ENCODE data around the gene C20orf202.

Gene C20orf202

DNA sequence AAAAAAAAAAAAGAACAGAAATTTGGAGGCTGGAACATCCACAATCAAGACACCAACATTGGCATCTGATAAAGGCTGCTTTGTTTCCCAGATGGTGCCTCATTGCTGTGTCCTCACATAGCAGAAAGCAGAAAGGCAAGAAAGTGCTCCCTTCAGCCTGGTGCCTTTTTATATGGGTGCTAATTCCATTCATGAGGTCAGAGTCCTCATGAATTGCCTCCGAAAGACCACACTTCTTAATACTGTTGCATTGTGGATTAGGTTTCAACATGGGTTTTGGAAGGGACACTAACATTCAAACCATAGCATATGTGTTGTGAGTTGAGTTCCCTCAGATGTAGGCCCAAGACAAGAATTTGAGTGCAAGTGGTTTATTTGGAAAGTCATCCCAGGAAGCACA, 8.0 kb upstream of the C20orf202 start:
- H3K4me3 ChIP-seq (ENCODE audit: low read depth, low read length): no peak overlapping the region
- H2AFZ ChIP-seq (ENCODE audit: low read length, unreplicated experiment): no peak overlapping the region
- no peaks in the 10 kb centered on the region for H3K4me1 ChIP-seq (ENCODE audit: control insufficient read depth, insufficient read depth, low read length, unreplicated experiment)
- peaks cover 58% of the 10 kb centered on the region for H3K27me3 ChIP-seq (ENCODE audit: insufficient read depth, low read length)
- H3K36me3 ChIP-seq (ENCODE audit: insufficient read depth, low read length): no peaks in the 10 kb centered on the region
- no peak overlapping the region for H3K27ac ChIP-seq (ENCODE audit: low read depth, low read length)
- H3K79me2 ChIP-seq (ENCODE audit: control insufficient read depth, insufficient read depth, low read length, unreplicated experiment): no peaks in the 10 kb centered on the region

DNA sequence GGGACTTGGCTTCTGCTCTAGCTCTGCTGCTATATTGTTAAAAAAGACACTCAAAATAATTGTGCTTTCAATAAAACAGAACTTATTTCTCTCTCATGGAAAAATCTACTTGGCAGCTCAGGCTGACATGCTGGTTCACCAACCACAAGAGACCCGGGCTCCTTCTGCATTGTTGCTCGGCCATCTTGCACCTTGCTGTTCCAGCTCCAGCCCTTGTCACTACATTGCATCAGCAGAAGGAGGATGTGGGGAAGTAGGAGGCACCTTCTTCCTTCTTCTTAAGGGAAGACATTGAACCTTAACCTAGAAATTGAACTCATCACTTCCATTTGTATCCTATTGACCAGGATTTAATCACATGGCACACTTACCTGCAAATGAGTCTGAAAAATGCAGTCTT, 6.6 kb upstream of the C20orf202 start:
- Histone ChIP-seq H3K36me3 (ENCODE audit: insufficient read depth, low read length) (no peaks in the 10 kb centered on the region), H2AFZ (ENCODE audit: low read length, unreplicated experiment) (no peak overlapping the region), H3K4me1 (ENCODE audit: control insufficient read depth, insufficient read depth, low read length, unreplicated experiment) (no peaks in the 10 kb centered on the region), H3K27ac (ENCODE audit: low read depth, low read length) (no peak overlapping the region), H3K79me2 (ENCODE audit: control insufficient read depth, insufficient read depth, low read length, unreplicated experiment) (no peaks in the 10 kb centered on the region), H3K4me3 (ENCODE audit: low read depth, low read length) (no peak overlapping the region), H3K27me3 (ENCODE audit: insufficient read depth, low read length) (peaks cover 44% of the 10 kb centered on the region)

GRCh38 chr20:1197801-1198200, 5.5 kb upstream of the C20orf202 start:
- H3K27ac ChIP-seq (ENCODE audit: low read depth, low read length): no peak overlapping the region
- H2AFZ ChIP-seq (ENCODE audit: low read length, unreplicated experiment): no peak overlapping the region
- H3K4me1 ChIP-seq (ENCODE audit: control insufficient read depth, insufficient read depth, low read length, unreplicated experiment): no peaks in the 10 kb centered on the region
- H3K27me3 ChIP-seq (ENCODE audit: insufficient read depth, low read length): peaks cover 38% of the 10 kb centered on the region
- no peaks in the 10 kb centered on the region for H3K79me2 ChIP-seq (ENCODE audit: control insufficient read depth, insufficient read depth, low read length, unreplicated experiment)
- H3K4me3 ChIP-seq (ENCODE audit: low read depth, low read length): no peak overlapping the region
- no peaks in the 10 kb centered on the region for H3K36me3 ChIP-seq (ENCODE audit: insufficient read depth, low read length)

GRCh38 chr20:1198751-1199150, 4.5 kb upstream of the C20orf202 start:
- H3K27ac ChIP-seq (ENCODE audit: low read depth, low read length): no peak overlapping the region
- no peaks in the 10 kb centered on the region for H3K36me3 ChIP-seq (ENCODE audit: insufficient read depth, low read length)
- H3K4me1 ChIP-seq (ENCODE audit: control insufficient read depth, insufficient read depth, low read length, unreplicated experiment): no peaks in the 10 kb centered on the region
- no peaks in the 10 kb centered on the region for H3K79me2 ChIP-seq (ENCODE audit: control insufficient read depth, insufficient read depth, low read length, unreplicated experiment)
- H3K27me3 ChIP-seq (ENCODE audit: insufficient read depth, low read length): peaks cover 30% of the 10 kb centered on the region
- H3K4me3 ChIP-seq (ENCODE audit: low read depth, low read length): no peak overlapping the region
- no peak overlapping the region for H2AFZ ChIP-seq (ENCODE audit: low read length, unreplicated experiment)

DNA sequence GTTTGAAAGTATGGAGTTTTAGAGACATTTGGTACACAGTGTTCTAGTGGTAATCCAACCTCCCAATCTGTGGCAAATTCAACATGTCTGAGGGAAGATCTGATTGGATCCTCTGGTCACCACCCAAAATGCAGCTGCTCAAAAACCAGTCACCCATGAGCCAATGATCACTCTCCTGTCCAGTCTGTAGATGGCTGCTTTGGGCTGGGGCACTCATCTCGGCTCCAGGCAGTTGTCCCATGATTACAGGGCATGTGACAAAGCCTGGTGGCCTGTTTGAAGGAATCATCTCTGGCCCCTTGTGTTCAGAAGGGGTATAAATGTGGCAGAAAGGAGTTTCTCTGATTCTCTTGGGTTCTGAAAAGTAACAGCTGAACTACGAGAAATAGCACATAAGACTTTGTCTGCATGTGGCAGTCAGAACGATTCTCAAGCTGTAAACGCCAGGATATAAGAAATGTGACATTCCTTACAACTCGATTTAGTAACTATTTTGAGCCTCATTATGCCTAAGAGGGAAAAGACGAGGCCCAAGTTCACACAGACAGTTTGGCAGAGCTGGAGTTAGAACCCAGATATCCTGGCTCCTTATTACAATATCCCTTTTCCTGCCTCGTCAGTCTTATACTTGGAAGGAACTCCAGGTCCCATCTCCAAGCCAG, 3.9 kb upstream of the C20orf202 start:
- H3K4me3 ChIP-seq (ENCODE audit: low read depth, low read length): no peak overlapping the region
- no peak overlapping the region for H3K27ac ChIP-seq (ENCODE audit: low read depth, low read length)
- H3K36me3 ChIP-seq (ENCODE audit: insufficient read depth, low read length): no peaks in the 10 kb centered on the region
- peaks cover 24% of the 10 kb centered on the region for H3K27me3 ChIP-seq (ENCODE audit: insufficient read depth, low read length)
- H2AFZ ChIP-seq (ENCODE audit: low read length, unreplicated experiment): peak overlapping the region; percentile 13
- H3K4me1 ChIP-seq (ENCODE audit: control insufficient read depth, insufficient read depth, low read length, unreplicated experiment): no peaks in the 10 kb centered on the region
- no peaks in the 10 kb centered on the region for H3K79me2 ChIP-seq (ENCODE audit: control insufficient read depth, insufficient read depth, low read length, unreplicated experiment)

DNA sequence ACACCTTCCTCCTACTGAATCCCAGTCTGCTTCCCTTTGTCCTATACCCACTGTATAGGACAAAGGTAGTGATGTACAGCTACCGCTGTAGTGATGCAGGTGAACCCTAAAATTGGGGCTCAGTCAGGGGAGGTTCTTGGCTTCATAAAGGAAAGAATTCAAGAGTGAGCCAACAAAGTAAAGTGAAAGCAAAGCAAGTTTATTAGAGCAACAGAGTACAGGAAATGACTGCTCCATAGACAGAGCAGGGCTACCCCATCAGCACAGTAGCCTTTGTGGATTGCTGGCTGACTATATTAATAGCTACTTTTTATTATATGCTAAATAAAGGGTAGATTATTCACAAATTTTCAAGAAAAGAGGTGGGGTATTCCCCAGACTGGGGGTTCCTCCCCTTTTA, 3.3 kb upstream of the C20orf202 start:
- Histone ChIP-seq H3K4me1 (ENCODE audit: control insufficient read depth, insufficient read depth, low read length, unreplicated experiment) (no peaks in the 10 kb centered on the region), H3K27ac (ENCODE audit: low read depth, low read length) (no peak overlapping the region), H3K27me3 (ENCODE audit: insufficient read depth, low read length) (peaks cover 18% of the 10 kb centered on the region), H3K79me2 (ENCODE audit: control insufficient read depth, insufficient read depth, low read length, unreplicated experiment) (no peaks in the 10 kb centered on the region), H2AFZ (ENCODE audit: low read length, unreplicated experiment) (peak overlapping the region; percentile 13), H3K36me3 (ENCODE audit: insufficient read depth, low read length) (no peaks in the 10 kb centered on the region), H3K4me3 (ENCODE audit: low read depth, low read length) (no peak overlapping the region)

DNA sequence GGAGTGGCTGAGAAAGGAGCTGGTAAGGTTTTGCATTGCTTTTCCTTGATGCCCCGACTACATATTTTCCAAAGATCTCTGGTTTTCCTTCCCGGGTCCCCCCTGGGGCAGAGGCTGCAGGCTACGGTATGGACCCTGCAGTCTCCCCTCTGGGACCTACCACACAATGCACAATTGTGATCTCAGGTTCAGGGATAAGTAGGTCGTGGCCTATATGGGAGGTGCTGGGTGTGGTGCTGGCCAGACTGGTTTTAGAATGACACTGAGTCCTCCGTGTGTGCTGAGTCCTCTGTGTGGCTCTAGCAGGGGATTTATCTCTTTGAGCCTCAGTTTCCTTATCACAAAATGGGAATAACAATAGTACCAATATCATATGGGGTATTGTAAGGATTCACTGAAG, 376 bp downstream of the C20orf202 start:
- H3K79me2 ChIP-seq (ENCODE audit: control insufficient read depth, insufficient read depth, low read length, unreplicated experiment): no peaks in the 10 kb centered on the region
- H3K36me3 ChIP-seq (ENCODE audit: insufficient read depth, low read length): no peaks in the 10 kb centered on the region
- peaks cover 13% of the 10 kb centered on the region for H3K27me3 ChIP-seq (ENCODE audit: insufficient read depth, low read length)
- no peak overlapping the region for H2AFZ ChIP-seq (ENCODE audit: low read length, unreplicated experiment)
- no peak overlapping the region for H3K4me3 ChIP-seq (ENCODE audit: low read depth, low read length)
- H3K27ac ChIP-seq (ENCODE audit: low read depth, low read length): no peak overlapping the region
- no peaks in the 10 kb centered on the region for H3K4me1 ChIP-seq (ENCODE audit: control insufficient read depth, insufficient read depth, low read length, unreplicated experiment)

- Histone ChIP-seq H3K27me3 (ENCODE audit: insufficient read depth, low read length) (peaks cover 17% of the 10 kb centered on the region), H3K27ac (ENCODE audit: low read depth, low read length) (no peak overlapping the region), H2AFZ (ENCODE audit: low read length, unreplicated experiment) (no peak overlapping the region), H3K36me3 (ENCODE audit: insufficient read depth, low read length) (no peaks in the 10 kb centered on the region), H3K4me3 (ENCODE audit: low read depth, low read length) (no peak overlapping the region), H3K4me1 (ENCODE audit: control insufficient read depth, insufficient read depth, low read length, unreplicated experiment) (no peaks in the 10 kb centered on the region), H3K79me2 (ENCODE audit: control insufficient read depth, insufficient read depth, low read length, unreplicated experiment) (no peaks in the 10 kb centered on the region)
Measured at GRCh38 chr20:1204113-1204512, 859 bp downstream of the C20orf202 start.

GRCh38 chr20:1204576-1204975, 1.3 kb downstream of the C20orf202 start:
- H3K4me1 ChIP-seq (ENCODE audit: control insufficient read depth, insufficient read depth, low read length, unreplicated experiment): no peaks in the 10 kb centered on the region
- H3K27me3 ChIP-seq (ENCODE audit: insufficient read depth, low read length): peaks cover 22% of the 10 kb centered on the region
- H3K27ac ChIP-seq (ENCODE audit: low read depth, low read length): no peak overlapping the region
- no peaks in the 10 kb centered on the region for H3K79me2 ChIP-seq (ENCODE audit: control insufficient read depth, insufficient read depth, low read length, unreplicated experiment)
- no peaks in the 10 kb centered on the region for H3K36me3 ChIP-seq (ENCODE audit: insufficient read depth, low read length)
- no peak overlapping the region for H2AFZ ChIP-seq (ENCODE audit: low read length, unreplicated experiment)
- H3K4me3 ChIP-seq (ENCODE audit: low read depth, low read length): no peak overlapping the region

GRCh38 chr20:1205802-1206201, 2.5 kb downstream of the C20orf202 start:
- no peaks in the 10 kb centered on the region for H3K36me3 ChIP-seq (ENCODE audit: insufficient read depth, low read length)
- H3K27me3 ChIP-seq (ENCODE audit: insufficient read depth, low read length): peaks cover 23% of the 10 kb centered on the region
- H3K79me2 ChIP-seq (ENCODE audit: control insufficient read depth, insufficient read depth, low read length, unreplicated experiment): no peaks in the 10 kb centered on the region
- H3K27ac ChIP-seq (ENCODE audit: low read depth, low read length): no peak overlapping the region
- no peak overlapping the region for H3K4me3 ChIP-seq (ENCODE audit: low read depth, low read length)
- H2AFZ ChIP-seq (ENCODE audit: low read length, unreplicated experiment): no peak overlapping the region
- H3K4me1 ChIP-seq (ENCODE audit: control insufficient read depth, insufficient read depth, low read length, unreplicated experiment): no peaks in the 10 kb centered on the region

- Histone ChIP-seq H3K36me3 (ENCODE audit: insufficient read depth, low read length) (no peaks in the 10 kb centered on the region), H3K27ac (ENCODE audit: low read depth, low read length) (no peak overlapping the region), H3K79me2 (ENCODE audit: control insufficient read depth, insufficient read depth, low read length, unreplicated experiment) (no peaks in the 10 kb centered on the region), H3K4me1 (ENCODE audit: control insufficient read depth, insufficient read depth, low read length, unreplicated experiment) (no peaks in the 10 kb centered on the region), H2AFZ (ENCODE audit: low read length, unreplicated experiment) (peak overlapping the region; percentile 83), H3K4me3 (ENCODE audit: low read depth, low read length) (peak overlapping the region; percentile 72), H3K27me3 (ENCODE audit: insufficient read depth, low read length) (peaks cover 23% of the 10 kb centered on the region)
Measured at GRCh38 chr20:1206366-1207148, 3.3 kb downstream of the C20orf202 start.
